GM19035 (cell line): ENCODE measurements around the gene CNN1.

Source experiments
- ATAC-seq: cut with Tn5 transposase; IDR thresholded peaks from one replicate; pipeline ENCODE4 v1.9.1; 2021; ENCODE audit not compliant: unreplicated experiment

The CNN1 gene

GRCh38 chr19:11534538-11534937, 4.1 kb upstream of the CNN1 start:
- no peak for ATAC-seq

- no peak for ATAC-seq
Measured at GRCh38 chr19:11534948-11535347, 3.7 kb upstream of the CNN1 start.

GRCh38 chr19:11535792-11536595, 2.7 kb upstream of the CNN1 start:
- ATAC-seq: peak; percentile 74

- no peak for ATAC-seq
Measured at GRCh38 chr19:11539495-11540365, 1.1 kb downstream of the CNN1 start.

GRCh38 chr19:11540645-11541044, 2.0 kb downstream of the CNN1 start:
- ATAC-seq: no peak

- no peak for ATAC-seq
Measured at GRCh38 chr19:11541238-11541637, 2.6 kb downstream of the CNN1 start.

- no peak for ATAC-seq
Measured at GRCh38 chr19:11547929-11548700, 9.5 kb downstream of the CNN1 start.

GRCh38 chr19:11549386-11549953, 10.8 kb downstream of the CNN1 start:
- no peak for ATAC-seq

GRCh38 chr19:11550265-11550664, 11.6 kb downstream of the CNN1 start:
- ATAC-seq: no peak

GRCh38 chr19:11551603-11552235, 13.1 kb downstream of the CNN1 start:
- no peak for ATAC-seq

GRCh38 chr19:11552666-11553372, 14.2 kb downstream of the CNN1 start:
- no peak for ATAC-seq

- no peak for ATAC-seq
Measured at GRCh38 chr19:11554160-11554559, 15.5 kb downstream of the CNN1 start.

GRCh38 chr19:11555246-11555645, 16.6 kb downstream of the CNN1 start:
- no peak for ATAC-seq

GRCh38 chr19:11556634-11557420, 18.2 kb downstream of the CNN1 start:
- ATAC-seq: no peak

GRCh38 chr19:11558881-11559828, 20.5 kb downstream of the CNN1 start, which contains the start of gene ELOF1:
Gene ELOF1 (minus strand): TSS chr19:11559230. CDS start chr19:11554347, 4,883 bp downstream.
- ATAC-seq: peak; percentile 84

- ATAC-seq: peak; percentile 39
Measured at GRCh38 chr19:11560404-11561051, 21.9 kb downstream of the CNN1 start.

- ATAC-seq: no peak
Measured at GRCh38 chr19:11563532-11563931, 24.9 kb downstream of the CNN1 start.
